ENCODE data around the gene CACFD1.

DNA sequence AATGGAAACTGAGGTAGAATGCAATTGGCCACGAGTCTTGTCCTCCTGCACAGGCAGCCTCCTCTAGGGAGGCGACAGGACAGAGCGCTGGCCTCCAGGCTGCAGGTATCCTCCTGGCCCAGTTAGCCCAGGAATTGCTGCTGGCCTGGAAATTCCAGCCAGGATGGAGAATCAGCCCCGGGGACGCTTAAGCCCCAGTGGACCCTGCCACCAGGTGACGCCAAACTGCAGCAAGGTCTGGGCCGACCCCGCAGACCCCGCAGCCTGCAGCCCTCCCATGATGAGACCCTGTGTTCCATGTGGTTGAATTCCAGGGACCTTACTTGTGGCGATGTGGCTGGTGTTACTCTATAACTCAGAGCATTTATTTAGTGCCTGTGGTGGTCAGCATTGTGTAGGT is 7.3 kb downstream of the CACFD1 start:
- TF ChIP-seq, protein P1, sequence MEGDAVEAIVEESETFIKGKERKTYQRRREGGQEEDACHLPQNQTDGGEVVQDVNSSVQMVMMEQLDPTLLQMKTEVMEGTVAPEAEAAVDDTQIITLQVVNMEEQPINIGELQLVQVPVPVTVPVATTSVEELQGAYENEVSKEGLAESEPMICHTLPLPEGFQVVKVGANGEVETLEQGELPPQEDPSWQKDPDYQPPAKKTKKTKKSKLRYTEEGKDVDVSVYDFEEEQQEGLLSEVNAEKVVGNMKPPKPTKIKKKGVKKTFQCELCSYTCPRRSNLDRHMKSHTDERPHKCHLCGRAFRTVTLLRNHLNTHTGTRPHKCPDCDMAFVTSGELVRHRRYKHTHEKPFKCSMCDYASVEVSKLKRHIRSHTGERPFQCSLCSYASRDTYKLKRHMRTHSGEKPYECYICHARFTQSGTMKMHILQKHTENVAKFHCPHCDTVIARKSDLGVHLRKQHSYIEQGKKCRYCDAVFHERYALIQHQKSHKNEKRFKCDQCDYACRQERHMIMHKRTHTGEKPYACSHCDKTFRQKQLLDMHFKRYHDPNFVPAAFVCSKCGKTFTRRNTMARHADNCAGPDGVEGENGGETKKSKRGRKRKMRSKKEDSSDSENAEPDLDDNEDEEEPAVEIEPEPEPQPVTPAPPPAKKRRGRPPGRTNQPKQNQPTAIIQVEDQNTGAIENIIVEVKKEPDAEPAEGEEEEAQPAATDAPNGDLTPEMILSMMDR (IDR thresholded peaks at IDR 0.05 in 4 of 5, conservative IDR thresholded peaks at IDR 0.05 in 1 of 5) = no peak
- TF ChIP-seq POLR2A (IDR thresholded peaks at IDR 0.05) = no peak
